ENCODE data around the gene ELMOD3.
"Not testable (repeated sequence)": the region's sequence is repeated elsewhere in the genome, so short reads cannot be mapped to it uniquely, and the experiment has no call there.

ELMOD3 gene

GRCh38 chr2:85429213-85429923, 74.8 kb downstream of the ELMOD3 start:
- DNase-seq: no peak

DNA sequence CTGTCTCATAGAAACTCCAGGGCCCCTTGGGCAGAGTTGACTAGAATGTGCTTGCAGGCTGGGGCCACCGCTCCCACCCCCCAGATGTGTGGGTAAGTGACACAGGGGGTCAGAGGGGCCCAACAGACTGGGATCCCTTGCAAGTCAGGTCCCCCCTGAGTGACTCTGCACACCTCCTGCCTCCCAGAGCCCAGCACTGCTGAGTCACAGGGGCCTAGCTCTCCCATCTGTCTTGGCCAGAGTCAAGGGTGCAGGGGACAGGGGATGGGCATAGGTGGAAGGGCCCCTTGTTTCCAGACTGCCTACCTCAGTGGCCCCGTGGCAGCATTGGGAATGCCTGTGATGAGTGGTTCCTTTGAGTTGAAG, 75.3 kb downstream of the ELMOD3 start:
- no peak for DNase-seq

- DNase-seq: no peak
These were observed 76.4 kb downstream of the ELMOD3 start for GRCh38 chr2:85430752-85431569.

DNA sequence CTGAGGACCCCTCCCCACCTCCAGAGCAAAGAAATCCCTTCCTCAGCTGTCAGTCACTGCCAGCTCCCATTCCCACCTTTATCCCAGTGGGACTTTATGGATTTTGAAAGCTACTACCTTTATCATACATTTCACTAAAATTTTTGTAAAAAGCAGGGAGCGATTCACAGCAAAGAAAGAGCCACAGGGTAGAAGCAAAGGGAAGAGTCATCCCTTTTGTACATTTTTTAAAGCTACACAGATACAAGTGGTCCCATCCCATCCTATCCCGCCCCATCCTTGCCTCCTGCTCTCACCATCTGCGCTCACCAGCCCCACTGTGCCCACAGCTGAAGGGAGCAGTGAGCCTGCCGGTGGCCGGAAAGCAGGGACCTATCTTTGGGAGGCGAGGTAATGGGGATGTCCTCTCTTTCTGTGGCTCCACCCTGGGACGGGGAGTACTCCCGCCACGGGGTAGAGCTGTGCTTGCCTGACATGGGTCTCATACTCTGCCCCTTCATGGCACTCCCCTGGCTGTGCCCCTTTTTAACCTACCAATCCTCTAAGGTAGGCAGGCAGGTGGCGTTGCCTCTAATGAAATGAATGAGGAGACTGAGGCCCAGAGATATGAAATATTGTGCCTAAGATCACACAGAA, 77.1 kb downstream of the ELMOD3 start:
- no peak for DNase-seq

GRCh38 chr2:85433511-85434089, 79.0 kb downstream of the ELMOD3 start:
- DNase-seq: no peak

GRCh38 chr2:85434696-85435095, 80.1 kb downstream of the ELMOD3 start:
- DNase-seq: no peak

- DNase-seq: no peak
These were observed 80.8 kb downstream of the ELMOD3 start for GRCh38 chr2:85435220-85435958.

DNA sequence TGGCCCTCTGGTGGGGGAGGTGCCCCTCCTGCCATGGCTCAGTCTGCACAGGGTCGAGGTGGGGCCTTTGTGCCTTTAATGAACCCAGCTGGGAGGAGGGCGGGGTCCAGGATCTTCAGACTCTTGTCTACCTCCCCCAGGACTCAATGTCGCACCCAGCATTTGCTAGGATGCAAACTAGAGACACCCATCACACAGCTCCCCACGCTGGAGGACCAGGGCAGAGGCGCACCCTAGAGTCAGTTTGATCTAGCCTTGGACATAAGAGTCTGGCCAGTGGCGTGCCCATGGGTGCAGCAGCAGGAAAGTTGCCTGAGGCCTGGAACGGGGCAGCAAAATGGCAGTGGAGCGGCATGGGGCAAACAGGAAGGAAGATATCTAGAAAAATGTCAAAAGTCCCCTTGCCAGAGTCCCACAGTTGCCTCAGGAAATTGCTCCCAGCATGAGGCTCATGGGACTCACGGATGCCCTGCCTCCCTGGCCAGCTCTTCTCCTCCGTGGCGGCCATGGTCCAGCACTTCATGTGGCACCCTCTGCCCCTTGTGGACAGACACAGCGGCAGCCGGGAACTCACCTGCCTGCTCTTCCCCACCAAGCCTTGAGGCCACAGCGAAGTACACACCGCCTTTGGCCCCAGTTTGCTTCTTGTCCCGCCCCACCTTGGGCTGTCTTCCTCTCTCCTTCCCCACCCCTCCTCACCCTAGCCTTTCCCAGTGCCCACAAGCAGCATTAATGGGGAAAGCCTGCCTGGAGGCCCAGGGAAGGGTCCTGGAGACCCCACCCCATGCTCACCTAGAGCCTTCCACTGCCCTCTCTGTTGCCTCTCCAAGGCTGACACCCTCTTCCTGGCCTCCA, 81.6 kb downstream of the ELMOD3 start:
- DNase-seq: no peak

- DNase-seq: no peak
These were observed 82.4 kb downstream of the ELMOD3 start for GRCh38 chr2:85436836-85437487.

DNA sequence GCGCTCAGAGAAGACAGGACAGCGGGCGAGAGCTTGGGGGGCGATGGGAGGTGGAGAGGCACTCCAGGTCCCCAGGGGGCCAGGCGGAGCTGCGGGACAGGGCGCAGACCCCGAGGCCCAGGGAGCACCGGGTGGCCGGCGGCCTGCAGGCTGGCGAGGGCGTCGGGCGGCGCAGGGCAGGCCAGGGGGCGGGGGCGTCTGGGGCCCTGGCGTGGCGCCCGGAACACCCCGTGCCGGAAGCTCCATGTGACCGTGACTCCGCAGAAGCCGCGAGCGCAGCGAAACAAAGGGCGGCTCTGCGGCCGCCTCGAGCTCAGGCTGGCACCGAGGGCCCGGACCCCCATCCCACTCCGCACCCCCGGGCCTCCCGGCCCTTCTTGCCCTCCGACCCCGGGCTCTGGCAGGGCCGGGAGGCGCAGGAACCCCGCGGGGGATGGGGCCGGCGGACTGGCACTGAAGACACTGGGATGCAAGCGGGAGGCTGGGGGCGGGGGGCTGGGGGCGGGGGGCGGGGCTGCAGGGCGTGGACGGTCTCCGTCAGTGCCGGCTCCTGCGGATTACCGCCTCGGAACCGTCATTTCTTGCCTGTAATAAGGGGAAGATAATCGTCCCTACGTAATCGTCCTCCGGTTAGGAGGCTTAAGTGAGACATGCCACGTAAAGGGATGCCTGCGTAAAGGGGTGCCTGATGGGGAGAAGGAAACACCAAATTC, 83.1 kb downstream of the ELMOD3 start:
- DNase-seq: no peak

DNA sequence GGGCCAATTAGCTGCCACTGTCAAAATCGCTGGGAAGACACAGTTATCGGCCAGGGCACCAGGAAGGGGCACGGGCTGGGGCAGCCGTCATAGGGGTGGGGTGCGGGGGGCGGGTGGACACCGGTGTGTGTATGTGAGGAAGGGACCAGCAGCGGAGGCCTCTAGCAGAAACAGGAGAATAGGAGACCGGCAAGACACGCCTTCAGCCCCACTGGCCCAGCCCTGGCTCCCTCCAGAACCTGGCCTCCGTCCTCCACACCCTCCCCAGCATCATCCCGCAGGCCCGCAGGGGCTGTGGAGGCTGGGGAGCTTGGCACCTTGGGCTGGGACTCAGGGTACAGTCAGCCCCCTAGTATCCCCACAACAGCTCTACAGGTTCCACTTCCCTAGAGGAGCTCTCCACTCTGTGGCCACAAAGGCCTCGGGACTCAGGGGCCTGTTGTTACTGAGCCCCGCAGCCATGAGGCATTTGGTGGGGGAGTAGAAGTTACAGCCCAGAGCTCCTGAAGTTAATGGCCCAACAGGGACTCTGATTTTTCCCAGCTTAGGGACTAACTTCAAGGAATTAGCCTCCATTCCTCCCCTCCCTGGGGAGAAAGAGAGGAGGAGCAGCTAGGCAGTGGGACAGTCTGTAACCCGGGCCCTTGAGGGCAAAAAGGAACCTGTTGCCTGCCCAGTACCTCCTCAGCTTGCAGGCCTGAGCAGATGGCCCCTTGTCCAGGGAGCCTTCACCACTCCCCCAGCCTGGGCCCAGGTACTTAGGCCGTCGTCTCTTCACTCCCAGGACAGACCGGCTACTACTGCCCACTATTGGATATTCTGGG, 83.8 kb downstream of the ELMOD3 start:
- DNase-seq: no peak

DNA sequence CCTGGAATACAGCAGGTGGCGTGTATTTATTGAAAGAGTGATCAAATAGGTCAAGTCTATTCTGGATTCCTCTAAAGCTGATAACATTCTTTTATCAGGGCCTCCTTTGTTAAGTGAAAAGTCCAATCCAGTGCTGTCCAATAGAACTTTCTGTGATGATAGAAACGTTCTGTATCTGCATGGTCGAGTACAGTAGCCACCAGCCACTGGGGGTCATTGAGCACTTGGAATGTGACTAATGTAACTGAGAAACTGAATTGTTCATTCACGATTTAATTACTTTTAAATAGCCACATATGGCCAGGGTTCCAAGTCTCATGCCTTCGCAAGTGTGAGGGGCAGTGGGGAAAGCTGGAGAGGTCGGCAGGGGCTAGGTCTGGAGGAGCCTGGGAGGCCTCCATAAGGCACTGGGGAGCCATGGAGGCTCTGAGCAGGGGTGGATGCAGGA, 84.5 kb downstream of the ELMOD3 start:
- no peak for DNase-seq

DNA sequence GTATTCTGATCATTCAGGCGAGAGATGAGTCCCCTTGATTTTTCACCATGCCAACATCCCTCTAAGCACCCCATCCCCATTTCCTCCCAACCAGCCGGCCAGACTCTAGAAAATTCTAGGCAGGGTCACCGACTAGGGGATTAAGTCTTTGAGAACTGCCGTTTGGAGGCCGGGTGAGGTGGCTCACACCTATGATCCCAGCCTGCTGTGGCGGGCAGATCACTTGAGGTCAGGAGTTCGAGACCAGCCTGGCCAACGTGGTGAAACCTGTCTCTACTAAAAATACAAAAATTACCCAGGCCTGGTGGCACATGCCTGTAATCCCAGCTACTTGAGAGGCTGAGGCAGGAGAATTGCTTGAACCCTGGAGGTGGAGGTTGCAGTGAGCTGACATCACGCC, 85.0 kb downstream of the ELMOD3 start:
- DNase-seq: not testable (repeated sequence)

- no peak for DNase-seq
These were observed 85.4 kb downstream of the ELMOD3 start for GRCh38 chr2:85439986-85440385.

- DNase-seq: no peak
These were observed 86.2 kb downstream of the ELMOD3 start for GRCh38 chr2:85440729-85441128.

Measured in SW 1271 (cell line).